Activated CD8-positive, alpha-beta memory T cell treated with anti-CD3 and anti-CD28 coated beads for 1 hour (primary cell): ENCODE results near the gene POMC.
"Not testable (repeated sequence)": the region's sequence is repeated elsewhere in the genome, so short reads cannot be mapped to it uniquely, and the experiment has no call there.

Experiments
- DNase-seq, 2 donors: peaks; one replicate each; pipeline ENCODE4 v3.0.0-alpha.2; 2020; ENCODE audit warnings: low read depth in 1 of 2; ENCODE audit errors: extremely low read depth in 1 of 2

The POMC gene

GRCh38 chr2:25177211-25177611, 8.8 kb upstream of the POMC start:
- DNase-seq: no peak

- no peak for DNase-seq
These were observed 8.3 kb upstream of the POMC start for GRCh38 chr2:25176541-25177181.

GRCh38 chr2:25176138-25176537, 7.8 kb upstream of the POMC start:
- DNase-seq: no peak

- no peak for DNase-seq
These were observed 5.9 kb upstream of the POMC start for GRCh38 chr2:25174192-25174861.

GRCh38 chr2:25173719-25174118, 5.3 kb upstream of the POMC start:
- no peak for DNase-seq

GRCh38 chr2:25170888-25171287, 2.5 kb upstream of the POMC start:
- DNase-seq: no peak

GRCh38 chr2:25169073-25169470, 692 bp upstream of the POMC start:
- no peak for DNase-seq

GRCh38 chr2:25165992-25166875, 2.1 kb downstream of the POMC start:
- DNase-seq: peak in 1 of 2 donors; percentile 13

- no peak for DNase-seq
These were observed 3.8 kb downstream of the POMC start for GRCh38 chr2:25164561-25164960.

- DNase-seq: not testable (repeated sequence)
These were observed 6.3 kb downstream of the POMC start for GRCh38 chr2:25162061-25162460.

- DNase-seq: peak; percentile 40 to 58
These were observed 7.2 kb downstream of the POMC start for GRCh38 chr2:25161055-25161781.

- DNase-seq: no peak
These were observed 8.0 kb downstream of the POMC start for GRCh38 chr2:25160376-25160775.

- no peak for DNase-seq
These were observed 8.4 kb downstream of the POMC start for GRCh38 chr2:25159949-25160348.

GRCh38 chr2:25158096-25158852, 10.1 kb downstream of the POMC start:
- DNase-seq: no peak

GRCh38 chr2:25155401-25155800, 13.0 kb downstream of the POMC start:
- no peak for DNase-seq

GRCh38 chr2:25151718-25152117, 16.7 kb downstream of the POMC start:
- DNase-seq: no peak

GRCh38 chr2:25150993-25151392, 17.4 kb downstream of the POMC start:
- DNase-seq: not testable (repeated sequence)

GRCh38 chr2:25149646-25150045, 18.7 kb downstream of the POMC start:
- no peak for DNase-seq

- DNase-seq: no peak
These were observed 21.5 kb downstream of the POMC start for GRCh38 chr2:25146896-25147295.

- DNase-seq: no peak
These were observed 22.6 kb downstream of the POMC start for GRCh38 chr2:25145803-25146202.
